Right lung (tissue), 5 donors: ENCODE measurements around the gene EXOC4. TPM values are rescaled to one million over a fixed set of nuclear protein-coding genes. Genes with fewer than 3 reads are reported as not detected.
"Not testable (repeated sequence)": the region's sequence is repeated elsewhere in the genome, so short reads cannot be mapped to it uniquely, and the experiment has no call there.

ENCODE experiments used
- DNase-seq, 2 donors: peaks; one replicate each; pipeline ENCODE4 v3.0.0-alpha.2; 2013
- polyA plus RNA-seq, 5 donors: library from polyadenylated mRNA; unstranded; fragments of 120-200 nt; gene quantifications; one replicate each; pipeline versions ENCODE4 v1.2.1 to v1.2.3, GENCODE V29; 2013; ENCODE audit warnings: inconsistent platforms in 1 of 5, low replicate concordance in 1 of 5; ENCODE audit not compliant: insufficient read length in 5 of 5, insufficient read depth in 1 of 5

The EXOC4 gene
- polyA plus RNA-seq, 5 donors, result 44.0 to 67.8 (median 61.9) TPM

DNA sequence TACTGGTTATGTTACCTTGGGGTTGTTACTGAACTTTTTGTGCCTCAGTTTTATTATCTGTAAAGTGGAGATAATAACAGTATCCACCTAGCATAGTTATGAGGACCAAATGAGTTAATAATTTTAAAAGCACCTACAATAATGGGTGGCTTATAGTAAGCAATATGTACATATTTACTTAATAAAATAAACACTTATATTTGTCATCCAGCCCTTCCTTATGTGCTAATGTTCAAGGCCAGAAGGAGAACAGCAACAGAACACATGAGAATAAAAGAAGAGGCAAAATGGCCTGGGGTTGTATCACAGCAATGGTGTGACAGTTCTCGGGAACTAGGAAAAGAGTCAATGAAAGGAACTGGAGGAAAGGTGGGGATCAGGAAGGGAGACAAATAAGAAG is 618.9 kb downstream of the EXOC4 start:
- no peak for DNase-seq

DNA sequence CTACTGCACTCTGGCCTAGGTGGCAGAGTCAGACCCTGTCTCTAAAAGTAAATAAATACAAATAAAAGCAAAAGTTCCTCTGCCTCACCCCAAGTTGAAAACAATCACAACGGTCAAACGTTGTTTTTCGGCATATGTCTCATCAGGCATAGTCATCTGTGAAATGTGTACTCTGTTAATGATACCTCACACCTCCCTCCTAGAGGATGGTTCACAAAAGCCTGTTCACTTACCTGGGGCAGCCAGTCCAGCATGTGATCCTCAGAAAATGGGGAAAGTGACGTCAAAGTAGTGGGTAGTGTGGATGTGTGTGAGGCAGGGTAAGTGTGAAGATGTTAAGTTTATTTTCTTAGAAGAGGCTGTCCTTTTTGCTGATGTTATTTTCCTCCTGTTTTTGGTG is 620.3 kb downstream of the EXOC4 start:
- DNase-seq, result no peak

DNA sequence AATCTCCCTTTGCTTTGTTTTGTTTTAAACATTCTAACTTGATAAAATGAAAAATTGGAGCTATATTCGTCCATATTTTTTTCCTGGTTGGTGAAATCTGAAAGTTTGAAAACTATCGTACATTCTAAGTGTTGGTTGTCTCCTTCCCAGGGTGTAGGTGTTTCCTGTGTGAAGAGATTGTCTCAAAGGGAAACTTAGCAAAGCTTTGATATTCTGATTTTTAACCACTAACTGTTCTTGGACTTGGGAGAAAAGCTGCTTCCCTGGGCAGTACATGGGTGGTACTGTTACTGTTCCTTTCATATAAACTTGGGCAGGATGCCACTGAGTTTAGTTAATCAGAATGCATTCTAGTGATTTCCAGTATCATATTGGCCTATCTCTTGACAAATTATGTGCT is 620.8 kb downstream of the EXOC4 start:
- DNase-seq, result no peak

DNA sequence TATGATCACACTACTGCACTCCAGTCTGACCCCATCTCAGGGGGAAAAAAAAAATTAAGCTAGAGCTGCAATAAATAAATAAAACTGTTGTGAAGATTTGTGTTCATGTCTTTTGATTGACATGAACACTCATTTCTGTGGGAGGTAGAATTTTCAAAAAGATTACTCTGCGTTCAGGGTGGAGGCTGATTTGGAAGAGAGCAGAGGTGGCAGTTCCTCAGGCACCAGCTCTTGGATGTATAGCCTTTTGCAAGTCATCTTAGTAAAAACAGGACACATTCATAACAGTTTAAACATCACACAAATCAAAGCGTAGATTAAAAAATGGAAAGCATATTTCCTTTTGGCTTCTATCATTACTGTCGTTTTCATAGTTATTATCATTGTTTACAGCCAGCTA is 630.7 kb downstream of the EXOC4 start:
- no peak for DNase-seq

DNA sequence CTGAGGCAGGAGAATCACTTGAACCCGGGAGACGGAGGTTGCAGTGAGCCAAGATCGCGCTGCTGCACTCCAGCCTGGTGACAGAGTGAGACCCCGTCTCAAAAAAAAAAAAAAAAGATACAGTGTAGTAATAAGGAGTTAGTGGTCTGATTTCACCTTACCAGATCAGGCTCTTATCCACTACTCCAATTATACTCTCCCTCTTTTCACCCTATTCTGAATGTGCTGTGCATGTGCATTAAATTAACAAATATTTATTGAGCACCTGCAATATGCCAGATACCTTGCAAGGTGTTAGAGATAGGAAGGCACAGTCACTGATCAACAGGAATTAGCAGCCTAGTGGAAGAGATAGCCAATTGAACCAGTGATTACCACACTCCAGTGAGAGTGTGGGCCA is 632.3 kb downstream of the EXOC4 start:
- no peak for DNase-seq

DNA sequence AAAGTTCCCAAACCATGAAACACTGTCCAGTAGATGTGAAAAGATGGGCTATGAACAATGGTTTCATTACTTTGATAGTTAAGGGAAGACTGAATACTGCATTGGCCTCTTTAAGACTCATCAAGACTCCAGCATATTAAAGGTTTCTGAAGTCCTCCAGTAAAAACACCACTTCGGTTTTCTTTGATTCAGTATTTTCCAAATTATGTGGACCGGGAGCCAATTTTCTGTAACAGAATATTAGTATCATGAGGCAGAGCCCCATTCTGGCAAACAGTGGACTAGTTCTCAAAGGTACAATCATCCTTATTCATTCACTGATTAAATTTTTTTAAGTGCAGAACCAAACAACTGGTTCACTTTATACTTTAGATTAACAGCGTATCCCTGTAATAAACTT is 633.2 kb downstream of the EXOC4 start:
- no peak for DNase-seq

DNA sequence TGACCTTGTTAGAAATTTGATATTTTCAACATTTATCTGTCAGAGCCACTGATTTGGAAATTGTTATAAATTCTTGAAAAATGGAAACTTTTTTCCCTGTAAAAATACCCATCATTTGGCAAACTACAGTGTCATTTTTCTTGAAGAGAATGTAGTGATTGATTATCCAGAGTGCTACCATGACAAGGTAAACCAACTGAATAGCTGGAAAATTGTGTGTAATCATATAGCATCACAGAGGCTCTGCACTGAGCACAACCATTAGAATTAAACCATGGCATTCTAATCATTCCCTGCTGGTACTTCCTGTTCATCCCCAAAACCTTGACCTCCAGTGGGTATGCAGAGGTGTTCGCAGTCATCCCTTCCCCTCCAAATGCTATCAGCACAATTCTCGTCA is 633.9 kb downstream of the EXOC4 start:
- no peak for DNase-seq

DNA sequence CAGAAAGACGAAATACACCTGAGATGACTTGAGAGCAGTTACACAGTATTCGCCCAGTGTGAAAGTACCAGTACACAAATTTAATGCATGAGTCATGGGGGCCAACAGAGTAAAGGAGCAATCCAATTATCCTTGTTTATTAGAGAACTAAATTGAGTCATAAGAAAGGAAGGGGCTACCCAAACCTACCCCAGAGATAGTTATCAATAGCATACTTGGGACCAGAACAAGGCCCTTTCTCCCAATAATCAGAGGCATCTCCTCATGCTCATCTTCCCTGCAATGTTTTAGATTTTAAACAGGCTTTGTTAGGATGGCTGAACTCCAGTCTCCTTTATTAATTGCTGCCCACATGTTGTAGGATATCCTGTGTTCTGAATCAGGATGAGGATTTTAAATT is 634.6 kb downstream of the EXOC4 start:
- DNase-seq, result no peak

DNA sequence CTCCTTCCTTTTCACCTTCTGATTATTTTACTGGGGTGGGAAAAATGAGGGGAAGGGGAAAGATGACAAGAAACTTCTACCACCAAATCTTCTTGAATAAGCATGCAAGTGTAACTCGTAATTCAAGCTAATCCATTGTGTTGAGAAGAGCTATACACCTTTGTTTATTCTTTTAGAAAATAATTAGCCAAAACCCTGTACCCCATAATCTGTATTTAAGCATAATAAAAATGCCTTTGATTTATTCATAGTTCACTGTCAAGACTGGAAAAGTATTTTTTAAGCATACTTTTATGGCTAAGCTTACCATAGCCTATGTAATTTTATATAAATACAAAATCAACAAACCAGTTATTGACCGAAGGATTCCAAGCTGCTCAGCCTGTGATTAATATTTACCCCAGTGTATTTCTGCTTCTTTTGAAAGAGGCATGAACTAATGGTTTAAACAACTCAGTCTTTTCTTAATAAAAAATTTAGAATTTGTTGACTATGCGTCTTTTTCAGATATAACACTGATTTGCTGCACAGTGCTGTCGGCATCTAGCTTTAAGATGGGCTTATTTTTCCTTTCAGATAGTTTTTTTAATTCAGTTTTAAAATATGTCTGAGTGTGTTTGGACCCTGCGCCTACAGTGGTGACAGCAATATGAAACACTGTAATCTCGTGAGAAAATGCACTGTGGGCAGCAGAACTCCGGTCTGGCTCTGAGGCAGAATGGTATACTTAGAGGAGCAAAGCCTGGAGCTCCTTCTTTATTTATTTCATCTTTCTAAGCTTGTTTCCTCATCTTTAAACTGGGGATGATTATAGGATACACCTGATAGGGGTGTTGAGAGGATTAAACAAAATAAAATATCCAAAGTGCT is 635.4 kb downstream of the EXOC4 start:
- no peak for DNase-seq

DNA sequence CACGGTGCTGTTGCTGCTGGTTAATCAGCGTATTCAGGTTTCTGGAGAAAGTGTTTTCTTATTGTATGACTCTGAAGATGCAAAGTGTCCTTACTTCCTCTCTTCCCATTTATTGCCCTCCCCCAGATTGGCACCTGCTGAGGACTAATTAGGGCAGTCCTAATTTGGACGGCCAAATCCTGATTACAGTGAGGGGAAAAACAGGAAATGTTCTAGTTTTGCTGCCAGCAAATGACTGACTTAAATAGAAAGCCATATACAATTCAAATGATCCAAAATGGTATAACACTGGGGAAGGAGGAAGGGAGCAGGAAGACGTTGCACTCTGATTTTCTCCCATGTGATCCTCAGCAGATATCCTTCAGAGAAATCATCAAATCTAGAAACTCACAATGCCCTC is 651.9 kb downstream of the EXOC4 start:
- no peak for DNase-seq

DNA sequence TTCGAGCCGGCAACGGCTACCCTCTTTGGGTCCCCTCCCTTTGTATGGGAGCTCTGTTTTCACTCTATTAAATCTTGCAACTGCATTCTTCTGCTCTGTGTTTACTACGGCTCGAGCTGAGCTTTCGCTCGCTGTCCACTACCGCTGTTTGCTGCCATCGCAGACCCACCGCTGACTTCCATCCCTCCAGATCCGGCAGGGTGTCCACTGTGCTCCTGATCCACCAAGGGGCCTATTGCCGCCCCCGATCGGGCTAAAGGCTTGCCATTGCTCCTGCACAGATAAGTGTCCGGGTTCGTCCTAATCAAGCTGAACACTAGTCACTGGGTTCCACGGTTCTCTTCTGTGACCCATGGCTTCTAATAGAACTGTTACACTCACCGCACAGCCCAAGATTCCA is 653.7 kb downstream of the EXOC4 start:
- not testable (repeated sequence) for DNase-seq

DNA sequence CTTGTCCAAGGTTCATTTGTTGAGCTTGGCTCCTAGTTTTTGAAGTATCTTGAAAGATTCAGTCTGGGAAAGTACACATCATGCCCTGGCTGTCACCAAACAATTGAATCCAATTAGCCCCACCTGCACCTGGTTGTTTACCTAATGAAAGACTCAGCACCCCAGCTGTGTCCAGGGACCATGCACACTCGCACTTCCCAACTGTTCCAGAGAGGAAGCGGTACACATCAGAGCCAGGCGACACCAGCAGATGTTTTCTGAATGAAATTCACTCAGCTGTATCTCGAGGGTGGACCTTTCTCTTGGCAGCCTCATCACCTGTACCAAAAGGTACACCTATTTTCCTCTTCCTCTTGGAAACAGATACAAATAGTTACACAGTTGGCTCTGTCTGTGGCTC is 657.9 kb downstream of the EXOC4 start:
- DNase-seq, result no peak

DNA sequence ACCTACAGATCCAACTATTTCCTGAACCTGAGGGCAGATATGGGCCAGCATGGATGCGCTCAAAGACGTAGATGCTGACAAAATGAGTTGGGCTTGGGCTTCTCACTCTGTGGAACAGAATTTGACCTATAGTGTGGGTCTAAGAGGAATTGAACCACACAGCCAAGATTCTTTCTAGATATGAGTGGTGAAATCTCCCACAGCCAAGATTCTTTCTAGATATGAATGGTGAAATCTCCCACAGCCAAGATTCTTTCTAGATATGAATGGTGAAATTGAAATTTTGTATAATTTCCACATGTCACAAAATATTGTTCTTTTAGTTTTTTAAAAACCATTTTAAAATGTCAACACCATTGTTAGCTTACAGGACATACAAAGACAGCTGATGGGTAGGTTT is 658.8 kb downstream of the EXOC4 start:
- no peak for DNase-seq

DNA sequence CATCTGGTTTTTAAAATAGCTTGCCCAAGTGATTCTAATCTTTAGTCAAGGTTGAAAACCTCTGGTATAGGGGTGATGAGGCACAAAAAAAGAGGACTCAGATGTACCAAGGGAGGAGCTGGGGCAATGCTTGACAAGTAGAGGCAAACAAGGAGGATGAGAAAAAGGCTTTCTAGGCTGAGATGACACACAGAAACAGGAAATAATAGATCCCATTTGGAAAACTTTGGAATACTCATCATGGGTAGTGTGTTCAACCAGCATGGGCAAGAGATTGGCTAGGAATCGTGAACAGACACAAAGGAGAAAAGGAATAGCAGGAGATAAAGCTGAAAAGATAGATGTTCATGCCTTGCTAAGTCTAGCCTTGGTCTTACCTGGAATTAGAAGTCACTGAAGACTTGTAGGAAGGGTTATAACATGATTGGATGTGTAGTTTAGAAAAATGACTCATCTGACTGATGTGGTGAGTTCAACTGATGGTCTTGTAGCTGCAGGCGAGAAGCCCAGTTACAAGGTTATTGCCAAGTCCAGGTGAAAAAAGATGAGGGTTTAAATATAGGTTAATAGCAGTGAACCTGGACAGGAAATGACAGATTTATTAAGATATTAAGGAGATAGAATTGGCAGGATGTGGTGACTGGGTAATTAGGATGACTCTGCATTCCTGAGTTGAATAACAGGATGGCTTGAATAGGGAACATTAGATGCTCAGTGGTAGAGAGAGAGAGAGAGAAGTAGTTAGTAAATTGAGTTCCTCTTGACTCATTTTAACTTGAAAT is 660.2 kb downstream of the EXOC4 start:
- DNase-seq, result no peak

DNA sequence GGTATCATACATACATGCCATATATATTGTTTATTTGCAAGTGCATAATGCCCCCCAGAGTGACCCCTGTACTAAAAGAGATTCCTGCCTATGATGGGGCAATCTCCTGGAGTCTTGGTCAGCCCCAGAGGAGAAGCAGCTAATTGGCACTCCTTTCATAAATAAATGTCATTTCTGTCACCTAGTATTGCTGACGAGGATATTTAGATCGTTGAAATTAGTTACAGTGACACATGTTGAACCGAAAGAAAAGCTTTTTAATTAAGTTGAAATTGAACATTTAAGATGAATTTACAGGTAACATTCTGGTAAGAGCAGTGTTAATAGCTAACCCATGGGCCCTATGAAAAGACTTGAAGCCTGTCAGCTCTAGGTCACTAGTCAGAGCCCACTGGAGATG is 663.7 kb downstream of the EXOC4 start:
- DNase-seq, result no peak

DNA sequence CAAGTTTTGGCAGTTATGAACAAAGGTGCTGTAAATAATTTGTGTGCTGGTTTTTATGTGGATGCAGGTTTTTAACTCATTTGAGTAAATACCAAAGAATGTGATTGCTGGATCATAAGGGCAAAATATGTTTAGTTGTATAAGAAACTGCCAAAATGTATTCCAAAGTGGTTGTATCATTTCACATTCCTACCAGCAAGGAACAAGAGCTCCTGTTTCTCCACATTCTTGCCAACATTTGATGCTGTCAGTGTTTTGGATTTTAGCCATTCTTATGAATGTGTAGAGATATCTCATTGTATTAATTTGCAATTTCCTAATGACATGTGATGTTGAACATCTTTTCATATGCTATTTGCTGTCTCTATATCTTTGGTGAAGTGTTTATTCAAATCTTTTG is 666.9 kb downstream of the EXOC4 start:
- DNase-seq, result no peak

DNA sequence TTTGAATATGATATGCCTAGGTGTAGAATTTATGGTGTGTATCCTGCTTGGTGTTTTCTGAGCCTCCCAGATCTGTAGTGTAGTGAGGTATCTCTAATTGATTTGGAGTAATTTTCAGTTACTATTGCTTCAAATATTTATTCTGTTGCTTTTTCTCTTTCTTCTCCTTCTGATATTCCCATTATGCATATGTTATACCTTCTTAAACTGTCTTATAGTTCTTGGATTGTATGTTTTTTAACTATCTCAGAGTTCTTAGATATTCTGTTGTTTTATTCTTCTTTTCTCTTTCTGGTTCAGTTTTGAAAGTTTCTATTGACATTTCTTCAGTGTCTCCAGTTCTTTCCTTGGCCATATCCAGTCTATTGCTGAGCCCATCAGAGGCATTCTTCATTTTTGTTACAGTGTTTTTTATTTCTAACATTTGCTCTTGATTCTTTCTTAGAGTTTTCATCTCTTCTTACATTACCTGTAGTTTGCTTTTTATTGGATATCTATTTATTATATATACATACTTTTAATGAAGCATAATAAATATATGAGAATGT is 668.8 kb downstream of the EXOC4 start:
- DNase-seq, result no peak

DNA sequence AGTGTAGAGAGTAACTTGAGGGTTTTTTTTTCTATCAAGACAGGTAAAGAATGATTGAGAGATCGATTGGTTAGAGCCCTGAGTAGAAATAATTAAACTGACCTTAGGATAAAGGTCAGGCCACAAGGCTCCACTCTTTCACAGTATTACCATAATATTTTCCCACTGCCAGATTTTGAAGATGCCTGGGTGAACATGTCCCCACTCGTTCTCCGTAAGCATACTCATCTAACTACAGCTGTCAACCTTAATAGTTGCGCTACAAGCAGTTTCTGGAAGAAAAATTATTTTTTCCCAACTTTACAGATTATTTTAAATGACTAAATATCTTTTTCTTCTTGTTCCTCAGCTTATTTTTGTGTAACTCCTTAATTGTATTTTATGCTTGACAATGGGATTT is 671.1 kb downstream of the EXOC4 start:
- no peak for DNase-seq

DNA sequence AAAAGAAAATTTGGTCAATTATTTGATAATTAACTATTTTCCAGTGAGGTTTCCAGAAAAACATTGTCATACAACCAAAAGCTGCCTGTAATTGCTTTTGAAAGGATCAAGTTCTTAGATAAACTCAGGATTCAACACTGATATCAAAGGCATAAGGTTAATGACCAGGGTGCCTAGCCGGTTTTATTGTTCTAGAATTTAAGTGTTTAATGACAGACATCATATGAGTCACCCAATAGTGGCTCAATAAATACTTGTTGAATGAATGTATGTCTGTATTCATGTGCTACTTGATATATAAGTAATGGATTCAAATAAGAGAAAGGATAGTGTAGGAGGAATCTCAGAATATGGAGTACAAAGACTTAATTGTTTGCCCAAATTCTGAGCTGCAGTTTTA is 678.2 kb downstream of the EXOC4 start:
- no peak for DNase-seq

DNA sequence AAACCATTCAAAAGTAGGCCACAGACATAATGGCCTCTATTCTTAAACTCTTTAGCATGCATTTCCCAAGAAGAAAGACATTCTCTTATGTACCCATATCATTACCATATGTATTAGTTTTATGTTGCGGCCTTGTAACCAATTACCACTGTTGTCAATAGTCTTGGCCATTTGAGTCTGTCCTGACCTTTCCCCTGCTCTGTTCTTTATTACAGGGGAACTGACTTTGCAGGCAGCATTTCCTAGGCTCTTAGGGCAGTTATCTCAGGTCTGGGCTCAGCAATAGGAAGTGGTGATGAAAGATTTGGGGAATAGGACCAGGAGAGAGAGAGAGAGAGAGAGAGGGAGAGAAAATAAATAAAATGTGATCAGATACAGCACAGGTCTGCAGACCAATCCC is 679.7 kb downstream of the EXOC4 start:
- DNase-seq, result no peak

DNA sequence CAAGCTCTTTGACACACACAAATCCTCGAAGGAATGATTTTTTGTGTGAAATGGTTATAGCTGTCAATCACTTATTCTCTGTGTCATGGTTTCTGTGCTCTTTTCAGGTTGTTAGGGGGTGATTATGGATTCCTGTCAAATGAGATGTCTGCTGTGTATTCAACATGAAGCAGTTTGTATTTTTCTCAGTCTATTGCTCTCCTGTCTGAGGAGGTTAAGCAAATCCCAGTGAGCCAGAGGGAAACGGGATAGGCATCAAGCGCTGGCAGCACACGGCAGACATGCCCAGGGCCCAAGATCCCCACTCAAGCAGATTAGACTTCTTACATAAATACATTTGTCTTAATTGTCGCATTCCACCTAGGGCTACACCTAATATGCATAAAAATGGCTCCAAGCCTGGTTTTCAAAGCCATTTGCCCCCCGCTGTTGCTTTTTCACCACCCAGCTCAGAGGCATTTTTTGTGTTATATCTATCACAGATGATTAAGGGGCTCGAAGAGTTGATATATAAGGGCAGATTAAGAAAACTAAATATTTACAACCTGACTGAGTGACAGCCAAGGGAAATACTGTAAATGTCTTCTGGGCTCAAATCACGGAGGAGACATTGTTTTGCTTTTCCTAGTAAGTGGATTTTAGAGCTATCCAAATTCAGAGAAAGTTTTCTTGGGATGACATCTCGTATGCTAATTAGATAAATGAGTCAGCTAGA is 681.5 kb downstream of the EXOC4 start:
- DNase-seq, result no peak

DNA sequence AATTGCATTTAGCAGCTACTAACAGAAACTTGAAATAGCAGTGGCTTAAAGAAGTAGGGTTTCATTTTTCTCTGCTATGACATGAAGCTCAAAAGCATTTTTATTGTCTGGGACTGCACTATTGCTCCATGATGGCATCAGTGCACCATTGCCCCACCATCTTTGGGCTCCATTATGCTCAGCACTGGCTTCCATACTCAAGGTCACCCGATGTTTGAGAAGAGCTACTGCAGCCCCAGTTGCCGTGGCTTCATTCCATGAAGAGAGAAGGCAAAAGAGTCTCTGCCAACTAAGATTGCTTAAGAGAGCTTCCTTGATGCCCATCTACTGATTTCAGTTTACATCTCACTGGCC is 682.1 kb downstream of the EXOC4 start:
- no peak for DNase-seq

DNA sequence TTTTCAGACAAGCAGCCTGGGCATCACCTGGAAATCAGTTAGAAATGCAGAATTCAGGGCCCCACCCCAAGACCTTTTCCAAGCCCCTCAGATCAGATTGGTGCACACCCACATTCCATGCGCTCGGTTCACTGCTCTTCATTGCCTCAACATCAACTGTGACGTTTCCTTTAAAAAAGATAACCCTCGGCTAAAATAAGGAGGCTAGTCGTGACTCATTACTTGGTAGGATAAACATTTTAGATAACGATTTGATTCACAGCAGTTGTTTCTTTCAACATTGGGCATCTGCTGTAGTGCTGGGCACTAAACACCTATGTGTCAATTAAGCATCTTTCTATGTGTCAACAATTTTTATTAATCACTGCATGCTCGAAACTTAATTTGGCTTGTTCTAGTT is 683.2 kb downstream of the EXOC4 start:
- DNase-seq, result no peak
